NCI-H2196 treated with DMSO at 0.1 percent for 48 hours (cell line): ENCODE measurements around the gene GRM8.

Experiments
- DNase-seq: peaks from one replicate; lab custom pipeline; 2025; ENCODE audit not compliant: unreplicated experiment; lab: John Stamatoyannopoulos, UW

The GRM8 gene

DNA sequence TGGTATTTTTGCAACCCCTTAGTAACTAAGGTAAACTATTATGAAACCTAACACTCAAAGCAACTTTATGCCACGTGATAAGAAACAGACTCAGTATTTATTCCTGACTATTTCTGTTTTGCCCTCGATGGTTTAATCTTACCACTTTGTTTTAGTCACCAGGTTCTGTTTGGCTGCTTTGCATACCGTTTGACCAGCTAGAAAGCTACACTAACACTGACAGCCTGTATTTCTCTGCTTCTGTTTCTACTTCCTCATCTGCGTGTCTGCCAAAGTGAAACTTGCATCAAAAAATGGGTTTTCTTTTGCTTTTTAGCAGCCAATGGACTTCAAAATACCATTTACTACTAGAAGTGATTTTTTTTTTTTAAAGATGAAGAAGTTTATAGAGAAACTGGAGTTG, 802.5 kb downstream of the GRM8 start:
- DNase-seq: no peak

DNA sequence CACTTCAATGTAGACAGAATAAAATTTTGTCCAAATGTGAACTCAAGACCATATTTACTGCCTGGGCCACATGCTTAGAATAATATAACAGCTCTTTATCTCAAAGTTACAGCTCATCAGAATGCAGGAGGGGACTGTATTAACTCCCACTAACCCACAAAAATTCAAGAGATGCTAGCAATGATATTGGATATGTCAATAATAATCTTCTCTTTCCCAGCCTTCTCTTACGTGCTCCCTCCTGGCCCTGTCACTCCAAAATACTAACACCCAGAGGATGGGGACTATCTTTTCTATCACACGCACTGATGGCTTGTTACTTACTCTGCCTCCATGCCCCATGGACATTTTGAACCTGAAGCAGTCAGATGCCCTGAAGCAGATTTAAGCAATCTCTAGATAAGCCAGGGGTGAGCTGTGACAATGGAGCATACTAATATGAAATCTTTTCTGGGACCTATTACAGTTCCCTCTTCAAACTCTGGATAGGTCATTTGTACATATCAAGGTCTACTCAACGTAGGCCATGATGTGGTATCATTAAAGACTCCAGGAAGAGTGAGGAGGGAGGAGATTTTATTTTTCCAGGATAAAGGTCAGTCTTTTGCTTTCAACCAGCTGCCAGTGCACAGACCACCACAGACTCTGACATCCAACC, 803.0 kb downstream of the GRM8 start:
- DNase-seq: no peak

- no peak for DNase-seq
Observed at GRCh38 chr7:126447984-126448383, 804.8 kb downstream of the GRM8 start.

DNA sequence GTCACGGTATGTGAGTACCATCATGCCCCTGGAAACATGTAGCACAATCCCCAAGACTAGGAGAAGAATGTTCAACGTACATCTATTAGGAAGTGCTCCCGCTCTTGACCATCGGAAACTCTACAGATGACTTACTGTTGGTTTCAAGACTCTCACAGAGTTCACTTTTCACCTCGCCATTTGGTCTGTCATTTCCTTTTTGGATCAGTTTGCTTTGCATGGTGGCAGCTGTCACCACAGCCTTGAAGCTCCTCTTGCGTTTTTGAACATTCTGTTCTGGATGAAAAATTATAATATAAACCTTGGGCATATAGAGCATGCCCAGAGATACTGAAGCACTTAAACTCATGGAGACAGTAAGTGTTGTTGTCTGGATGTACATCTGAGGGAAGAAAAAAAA, 806.8 kb downstream of the GRM8 start:
- no peak for DNase-seq

DNA sequence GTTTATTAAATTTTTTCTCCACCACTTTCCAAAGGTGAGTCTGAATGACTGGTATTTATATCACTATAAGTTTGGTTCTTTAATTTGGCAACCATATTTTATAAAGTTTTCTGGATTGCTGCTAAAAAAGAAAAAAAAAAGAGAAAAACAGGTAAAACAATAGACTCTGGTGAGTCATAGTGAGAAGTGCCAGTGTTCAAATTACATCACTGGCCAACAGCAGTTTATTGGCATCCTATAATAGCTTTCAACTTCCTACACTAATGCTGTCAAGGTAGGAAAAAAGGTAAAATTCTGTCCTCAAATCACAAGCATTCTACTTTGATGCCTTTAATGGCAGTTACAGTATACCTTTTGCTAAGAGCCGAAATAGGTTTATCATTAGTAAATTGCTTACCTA, 808.8 kb downstream of the GRM8 start:
- no peak for DNase-seq

GRCh38 chr7:126442908-126443307, 809.8 kb downstream of the GRM8 start:
- DNase-seq: no peak

DNA sequence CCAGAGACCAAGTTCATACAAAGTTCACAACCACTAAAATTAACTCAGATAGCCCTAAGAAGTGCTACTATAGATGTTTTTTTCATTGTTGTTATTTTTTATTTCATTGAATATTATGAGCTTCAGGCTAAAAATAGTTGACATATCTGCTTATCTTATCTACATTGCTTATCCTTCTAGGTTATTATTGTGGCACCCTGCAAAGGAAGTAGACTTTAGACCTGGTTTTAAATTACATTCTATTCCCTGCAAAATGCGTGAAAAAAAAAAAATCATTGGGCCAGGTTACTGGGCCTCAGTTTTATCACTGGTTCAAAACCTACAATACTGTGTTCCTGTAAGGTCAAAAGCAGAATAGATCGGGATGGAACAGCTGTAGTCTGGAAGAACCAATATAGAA, 811.0 kb downstream of the GRM8 start:
- DNase-seq: no peak

- no peak for DNase-seq
Observed at GRCh38 chr7:126440542-126440941, 812.2 kb downstream of the GRM8 start.

DNA sequence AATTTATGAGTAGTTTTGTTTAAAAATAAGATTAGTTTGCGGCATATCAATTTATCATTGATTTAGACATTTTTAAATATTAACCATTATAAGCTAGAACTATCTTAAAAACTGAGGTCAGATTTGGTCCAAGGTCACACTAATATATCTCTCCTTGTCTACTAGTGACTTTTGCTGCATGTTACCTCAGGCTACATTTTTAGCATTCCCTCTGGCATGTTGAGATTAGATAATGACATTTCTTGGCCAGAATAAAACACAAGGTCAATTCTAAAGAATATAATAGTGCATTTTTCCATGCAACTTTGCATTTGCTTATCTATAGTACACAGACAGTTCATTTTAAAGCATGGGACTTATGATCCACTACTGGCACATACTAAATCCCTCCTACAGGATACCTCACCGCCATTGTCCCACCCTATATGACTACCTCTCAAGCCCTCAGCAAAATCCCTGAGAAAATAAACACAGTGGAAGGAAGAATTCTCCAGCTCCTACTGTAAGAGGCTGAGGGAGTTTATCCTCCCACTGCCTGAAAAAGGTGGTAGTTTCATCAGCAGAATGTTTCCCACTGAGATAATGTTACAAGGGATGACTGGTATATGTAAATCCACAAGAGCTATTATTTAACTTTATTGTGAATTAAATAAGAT, 816.4 kb downstream of the GRM8 start:
- no peak for DNase-seq

GRCh38 chr7:126426652-126427051, 826.1 kb downstream of the GRM8 start:
- DNase-seq: no peak

GRCh38 chr7:126424985-126425384, 827.8 kb downstream of the GRM8 start:
- no peak for DNase-seq

DNA sequence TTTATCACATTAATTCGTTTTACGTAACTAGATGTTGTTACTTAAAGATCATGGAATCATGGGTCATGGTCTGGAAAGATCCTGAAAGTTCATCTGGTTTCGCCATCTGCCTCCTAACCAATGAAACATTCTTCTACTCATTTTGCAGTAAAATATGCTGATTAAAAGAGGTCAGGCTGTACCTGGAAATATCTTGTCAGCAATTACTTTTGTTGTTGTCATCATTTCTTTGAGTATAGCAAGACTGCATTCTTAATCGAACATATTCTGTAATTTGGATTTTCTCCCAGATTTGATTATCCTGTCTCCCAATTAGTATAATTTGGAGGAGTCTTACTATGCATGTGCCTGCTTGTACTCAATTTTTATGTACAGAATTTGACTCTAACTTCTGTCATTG, 833.7 kb downstream of the GRM8 start:
- DNase-seq: no peak

DNA sequence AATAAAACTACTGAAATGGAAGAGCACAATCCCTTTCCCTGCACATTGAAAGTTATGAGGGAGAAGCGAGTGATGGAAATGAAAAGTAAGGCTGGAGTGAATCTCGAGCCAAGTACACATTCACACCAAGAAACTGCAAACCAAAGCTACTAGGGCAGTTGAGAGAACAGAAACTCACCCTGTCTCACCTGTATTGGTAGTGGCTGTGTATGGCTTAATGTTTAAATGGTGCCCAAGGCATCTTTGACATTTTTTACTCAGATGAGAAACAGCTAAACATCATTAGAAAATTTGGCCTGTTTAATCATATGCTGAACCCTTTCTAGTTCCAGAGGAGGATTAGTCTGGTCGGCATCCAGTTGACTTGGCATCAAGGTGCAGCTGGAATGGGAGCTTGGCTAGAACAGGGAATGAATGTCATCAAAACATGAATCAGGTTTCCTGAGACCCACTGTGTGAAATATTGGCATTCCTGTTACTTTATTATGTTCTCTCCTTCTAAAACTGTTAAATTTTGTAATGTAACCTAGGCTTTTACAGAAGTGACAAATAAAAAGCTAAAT, 840.8 kb downstream of the GRM8 start:
- DNase-seq: no peak

DNA sequence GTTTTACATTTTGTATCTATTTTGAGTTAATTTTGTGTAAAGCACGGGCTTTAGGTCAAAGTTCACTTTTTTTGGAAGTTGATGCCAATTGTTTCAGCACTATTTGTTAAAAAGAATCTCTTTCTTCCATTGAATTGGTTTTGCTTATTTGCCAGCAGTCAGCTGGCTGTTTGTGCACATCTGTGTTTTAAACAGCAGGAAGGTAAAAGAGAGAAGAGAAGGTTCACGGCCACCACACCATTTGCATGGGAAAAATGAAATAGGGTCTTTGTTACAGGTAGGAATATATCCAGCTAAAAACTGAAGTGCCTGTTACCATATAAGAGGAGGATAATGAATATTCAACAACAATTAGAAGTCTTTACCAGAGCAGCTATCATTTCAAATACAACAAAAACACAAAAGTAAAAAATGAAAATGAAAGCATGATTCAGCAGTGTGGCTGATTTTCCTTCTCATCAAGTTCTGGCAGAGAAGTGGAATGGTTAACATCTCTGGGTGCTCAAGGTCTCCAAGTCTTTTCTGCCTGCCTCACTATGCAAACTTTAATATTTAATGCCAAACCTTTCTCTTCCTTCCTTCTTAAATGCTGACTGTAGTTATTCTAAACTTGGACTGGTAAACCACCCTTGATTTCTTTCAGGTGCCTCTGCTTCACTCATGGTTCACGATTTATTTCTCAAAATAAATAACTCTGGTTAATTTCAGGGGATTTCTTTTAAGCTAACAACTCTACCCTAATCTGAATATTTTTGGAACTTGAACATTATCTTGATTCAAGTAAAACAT, 841.5 kb downstream of the GRM8 start:
- DNase-seq: no peak

DNA sequence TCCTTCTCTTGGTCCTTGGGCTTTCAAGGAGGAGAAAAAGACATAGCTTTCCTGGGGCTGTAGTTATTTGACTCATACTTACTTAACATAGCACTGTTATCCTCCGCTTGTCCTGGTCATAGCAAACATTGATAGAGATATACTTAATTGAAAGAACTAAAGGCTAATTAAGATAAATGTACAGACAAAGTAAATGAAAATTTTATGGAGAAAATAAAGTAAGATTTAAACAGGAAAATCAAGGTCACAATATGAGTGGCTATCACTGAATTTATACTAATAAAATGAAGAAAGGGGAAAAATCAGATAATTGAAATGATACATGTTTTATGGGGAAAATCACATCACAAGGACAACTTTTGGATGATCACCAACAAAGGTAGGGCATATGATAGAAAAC, 849.7 kb downstream of the GRM8 start:
- DNase-seq: no peak

- no peak for DNase-seq
Observed at GRCh38 chr7:126401918-126402317, 850.8 kb downstream of the GRM8 start.

DNA sequence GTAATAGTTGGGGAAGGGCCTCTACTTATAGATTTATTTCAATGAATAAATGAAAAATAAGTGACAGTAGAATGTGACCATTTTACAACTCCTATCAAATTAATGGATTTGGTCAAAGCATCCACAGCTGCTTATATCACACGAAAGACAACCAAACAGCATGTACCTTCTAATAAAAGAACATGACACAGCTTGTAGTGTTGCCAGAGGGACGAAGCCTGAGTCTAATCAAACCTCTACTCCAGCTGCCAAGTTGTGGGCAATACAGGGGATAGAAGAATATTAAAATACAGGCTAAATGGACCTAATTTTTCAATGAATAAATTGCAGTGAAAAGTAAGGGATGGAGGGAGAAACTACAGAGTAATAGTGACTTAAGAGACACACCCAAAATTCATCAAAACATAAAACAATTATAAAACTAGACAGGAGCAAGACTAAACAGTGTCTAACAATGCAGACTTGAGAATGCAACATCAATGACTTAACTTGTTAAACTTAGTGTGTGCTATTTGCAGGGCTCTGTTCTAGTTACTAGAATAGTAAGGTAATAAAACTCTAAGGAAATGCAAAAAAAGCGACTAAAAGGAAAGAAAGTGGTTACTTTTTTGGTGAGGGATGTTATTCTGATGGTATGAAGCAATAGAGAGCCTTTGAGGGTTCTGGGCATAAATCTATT, 853.8 kb downstream of the GRM8 start:
- DNase-seq: no peak

GRCh38 chr7:126398285-126398684, 854.5 kb downstream of the GRM8 start:
- no peak for DNase-seq

GRCh38 chr7:126394406-126394805, 858.3 kb downstream of the GRM8 start:
- DNase-seq: no peak
